GM21447 (cell line): ENCODE results near the gene POU4F3.

Experiments used
- ATAC-seq: cut with Tn5 transposase; IDR thresholded peaks from one replicate; pipeline ENCODE4 v1.9.1; 2021; ENCODE audit not compliant: unreplicated experiment

POU4F3 gene

DNA sequence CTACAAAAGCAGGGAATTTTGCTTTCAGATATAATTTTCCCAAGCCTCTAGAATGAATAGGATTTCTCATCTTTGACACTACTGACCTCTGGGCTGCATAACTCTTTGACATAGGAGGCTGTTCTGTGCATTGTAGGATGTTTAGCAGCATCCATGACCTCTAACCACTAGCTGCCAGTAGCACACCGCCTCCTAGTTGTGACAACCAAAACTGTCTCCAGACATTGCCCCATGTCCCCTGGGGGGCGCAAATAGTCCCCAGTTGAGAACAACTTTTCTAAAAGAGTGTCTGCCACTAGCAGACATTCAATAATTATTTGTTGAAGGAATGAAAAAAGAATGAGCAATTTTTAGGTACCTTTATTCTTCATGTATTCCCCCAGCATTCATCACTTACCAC, 51.8 kb downstream of the POU4F3 start:
- ATAC-seq = no peak
